Vagina (tissue), 2 donors: ENCODE measurements around the gene DYNLRB2.

Experiments used
- CTCF ChIP-seq, 3 experiments: fragments of 450-650 bp in 2 of 3; fragments of 200-600 bp in 1 of 3; sonication (generic) in 1 of 3; IDR thresholded peaks; one replicate each; pipeline ENCODE4 v1.5.1; 2017 to 2019; ENCODE audit warnings: antibody characterized with exemption in 3 of 3, mild to moderate bottlenecking in 2 of 3, moderate library complexity in 2 of 3
- POLR2A ChIP-seq, 2 donors: fragments of 450-650 bp; IDR thresholded peaks; one replicate each; pipeline ENCODE4 v1.6.1; 2017; ENCODE audit warnings: antibody characterized with exemption in 2 of 2, mild to moderate bottlenecking in 2 of 2, moderate library complexity in 2 of 2
- POLR2AphosphoS5 ChIP-seq, 2 donors: sonication (generic); formaldehyde crosslinking; IDR thresholded peaks; one replicate each; pipeline ENCODE4 v1.9.0; 2017; ENCODE audit warnings: antibody characterized with exemption in 2 of 2, mild to moderate bottlenecking in 2 of 2, low read depth in 1 of 2; ENCODE audit not compliant: insufficient read depth in 1 of 2

- no peak for TF ChIP-seq POLR2A (IDR thresholded peaks at IDR 0.05)
- TF ChIP-seq CTCF (IDR thresholded peaks at IDR 0.05) = no peak
- no peak for TF ChIP-seq POLR2AphosphoS5 (IDR thresholded peaks at IDR 0.05; ENCODE audit: insufficient read depth in 1 of 2, low read depth in 1 of 2)
Observed at GRCh38 chr16:80563066-80563465, 22.3 kb downstream of the DYNLRB2 start.
